ENCODE data around the gene CECR2. TPM values are rescaled to one million over a fixed set of nuclear protein-coding genes. Genes with fewer than 3 reads are reported as not detected.

Gene CECR2
- polyA plus RNA-seq, 2 donors: 0.09 to 0.33 TPM

- H3K4me3 ChIP-seq (ENCODE audit: low read depth in 1 of 2, low read length in 2 of 2): no peak overlapping the region
- peaks cover 0 to 3% of the 10 kb centered on the region in 2 donors for H3K27me3 ChIP-seq (ENCODE audit: control insufficient read depth in 1 of 2, insufficient read depth in 2 of 2, low read length in 2 of 2)
- H3K9me3 ChIP-seq (ENCODE audit: control insufficient read depth in 2 of 2, insufficient read depth in 1 of 2, low read depth in 1 of 2, low read length in 1 of 2): no peaks in the 10 kb centered on the region
- 84 to 86% methylated on average over 11 of the region's 11 CpGs for WGBS, 2 donors
- no peak overlapping the region for H3K27ac ChIP-seq (ENCODE audit: low read depth in 2 of 2, low read length in 1 of 2)
- H3K4me1 ChIP-seq (ENCODE audit: control insufficient read depth in 2 of 2, insufficient read depth in 2 of 2, low read length in 1 of 2): no peaks in the 10 kb centered on the region
- H3K36me3 ChIP-seq (ENCODE audit: control insufficient read depth in 2 of 2, insufficient read depth in 2 of 2, low read length in 1 of 2): no peaks in the 10 kb centered on the region
These were observed 6.8 kb downstream of the CECR2 start for GRCh38 chr22:17375914-17376614.

DNA sequence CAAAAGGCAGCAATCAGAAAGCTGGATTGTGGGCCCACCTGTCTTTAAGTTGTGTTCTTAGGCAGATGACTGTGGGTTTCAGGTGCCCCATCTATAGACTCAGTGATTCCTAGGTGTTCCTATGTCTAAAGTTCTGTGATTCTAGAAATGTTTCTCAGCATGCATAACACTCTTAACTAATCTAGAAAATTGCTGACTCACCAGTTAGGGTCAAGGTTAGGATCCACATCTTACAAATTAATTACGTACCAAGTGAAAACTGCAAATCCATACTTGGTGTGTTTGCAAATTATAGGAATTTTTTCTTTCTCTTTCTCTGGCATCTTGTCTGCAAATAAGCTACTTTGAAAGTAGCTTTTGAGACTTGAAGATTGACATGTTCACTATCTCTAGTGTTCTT, 7.7 kb downstream of the CECR2 start:
- H3K4me3 ChIP-seq (ENCODE audit: low read depth in 1 of 2, low read length in 2 of 2): no peak overlapping the region
- no peaks in the 10 kb centered on the region for H3K27me3 ChIP-seq (ENCODE audit: control insufficient read depth in 1 of 2, insufficient read depth in 2 of 2, low read length in 2 of 2)
- WGBS, 2 donors: 78 to 80% methylated on average over 1 of the region's 1 CpG
- no peaks in the 10 kb centered on the region for H3K9me3 ChIP-seq (ENCODE audit: control insufficient read depth in 2 of 2, insufficient read depth in 1 of 2, low read depth in 1 of 2, low read length in 1 of 2)
- no peaks in the 10 kb centered on the region for H3K4me1 ChIP-seq (ENCODE audit: control insufficient read depth in 2 of 2, insufficient read depth in 2 of 2, low read length in 1 of 2)
- no peaks in the 10 kb centered on the region for H3K36me3 ChIP-seq (ENCODE audit: control insufficient read depth in 2 of 2, insufficient read depth in 2 of 2, low read length in 1 of 2)
- no peak overlapping the region for H3K27ac ChIP-seq (ENCODE audit: low read depth in 2 of 2, low read length in 1 of 2)

DNA sequence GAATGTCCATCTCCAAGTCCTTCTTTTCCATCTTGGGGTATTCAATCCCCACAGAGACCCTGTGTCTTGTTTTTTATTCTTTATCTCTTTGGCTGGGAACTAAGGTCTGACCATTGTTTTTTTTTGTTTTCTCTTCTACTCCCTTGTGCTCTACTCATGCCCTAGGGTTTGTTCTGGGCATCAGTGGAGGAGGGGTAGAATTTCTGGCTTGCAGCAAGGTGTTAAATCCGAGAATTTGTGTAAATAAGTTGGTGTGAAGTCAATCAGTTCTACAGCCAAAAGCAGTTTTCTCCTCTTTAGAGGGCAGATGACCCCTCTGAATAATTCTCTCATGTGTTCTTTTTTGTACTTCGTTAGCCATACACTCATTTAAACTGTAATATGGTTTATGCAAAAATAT, 10.7 kb downstream of the CECR2 start:
- Histone ChIP-seq H3K4me3 (ENCODE audit: low read depth in 1 of 2, low read length in 2 of 2) (no peak overlapping the region), H3K36me3 (ENCODE audit: control insufficient read depth in 2 of 2, insufficient read depth in 2 of 2, low read length in 1 of 2) (no peaks in the 10 kb centered on the region), H3K27me3 (ENCODE audit: control insufficient read depth in 1 of 2, insufficient read depth in 2 of 2, low read length in 2 of 2) (no peaks in the 10 kb centered on the region), H3K4me1 (ENCODE audit: control insufficient read depth in 2 of 2, insufficient read depth in 2 of 2, low read length in 1 of 2) (no peaks in the 10 kb centered on the region), H3K9me3 (ENCODE audit: control insufficient read depth in 2 of 2, insufficient read depth in 1 of 2, low read depth in 1 of 2, low read length in 1 of 2) (no peaks in the 10 kb centered on the region), H3K27ac (ENCODE audit: low read depth in 2 of 2, low read length in 1 of 2) (no peak overlapping the region)
- 58 to 66% methylated on average over 2 of the region's 2 CpGs for WGBS, 2 donors

DNA sequence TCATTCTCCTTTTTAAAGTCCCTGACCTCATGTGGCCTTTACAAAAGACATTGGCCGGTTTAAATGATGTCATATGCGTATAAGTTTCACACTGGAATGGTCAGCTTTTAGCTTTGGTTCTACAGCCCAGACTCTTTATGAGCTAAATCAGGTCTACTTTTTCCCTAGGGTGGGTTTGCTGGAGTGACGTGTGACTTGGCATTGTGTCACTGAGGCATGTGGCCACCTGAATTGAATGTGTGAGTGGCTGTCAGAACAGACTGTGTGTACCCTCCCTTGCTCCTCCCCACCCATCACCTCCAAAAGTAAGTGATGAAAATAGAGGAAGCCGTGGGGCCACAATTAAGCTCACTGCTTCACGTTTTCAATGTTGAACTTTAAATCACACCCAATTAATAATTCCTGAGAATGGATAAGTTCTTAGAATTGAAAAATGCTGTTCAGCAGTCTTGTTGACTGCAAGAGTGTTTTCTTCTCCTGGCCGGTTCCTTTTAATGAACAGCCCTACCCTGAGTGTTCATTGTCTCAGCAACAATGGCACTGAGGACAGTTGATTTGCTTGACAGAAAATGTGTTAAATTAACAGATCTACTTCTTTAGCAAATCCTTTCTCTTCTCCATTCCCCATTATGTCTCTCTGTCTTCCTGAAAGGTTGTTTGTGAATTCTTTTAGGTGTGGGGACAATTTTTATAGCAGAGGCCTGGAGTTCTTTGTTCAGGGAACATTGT, 11.3 kb downstream of the CECR2 start:
- H3K4me3 ChIP-seq (ENCODE audit: low read depth in 1 of 2, low read length in 2 of 2): no peak overlapping the region
- H3K27me3 ChIP-seq (ENCODE audit: control insufficient read depth in 1 of 2, insufficient read depth in 2 of 2, low read length in 2 of 2): no peaks in the 10 kb centered on the region
- no peaks in the 10 kb centered on the region for H3K9me3 ChIP-seq (ENCODE audit: control insufficient read depth in 2 of 2, insufficient read depth in 1 of 2, low read depth in 1 of 2, low read length in 1 of 2)
- no peak overlapping the region for H3K27ac ChIP-seq (ENCODE audit: low read depth in 2 of 2, low read length in 1 of 2)
- no peaks in the 10 kb centered on the region for H3K36me3 ChIP-seq (ENCODE audit: control insufficient read depth in 2 of 2, insufficient read depth in 2 of 2, low read length in 1 of 2)
- 48 to 60% methylated on average over 6 of the region's 6 CpGs for WGBS, 2 donors
- no peaks in the 10 kb centered on the region for H3K4me1 ChIP-seq (ENCODE audit: control insufficient read depth in 2 of 2, insufficient read depth in 2 of 2, low read length in 1 of 2)

DNA sequence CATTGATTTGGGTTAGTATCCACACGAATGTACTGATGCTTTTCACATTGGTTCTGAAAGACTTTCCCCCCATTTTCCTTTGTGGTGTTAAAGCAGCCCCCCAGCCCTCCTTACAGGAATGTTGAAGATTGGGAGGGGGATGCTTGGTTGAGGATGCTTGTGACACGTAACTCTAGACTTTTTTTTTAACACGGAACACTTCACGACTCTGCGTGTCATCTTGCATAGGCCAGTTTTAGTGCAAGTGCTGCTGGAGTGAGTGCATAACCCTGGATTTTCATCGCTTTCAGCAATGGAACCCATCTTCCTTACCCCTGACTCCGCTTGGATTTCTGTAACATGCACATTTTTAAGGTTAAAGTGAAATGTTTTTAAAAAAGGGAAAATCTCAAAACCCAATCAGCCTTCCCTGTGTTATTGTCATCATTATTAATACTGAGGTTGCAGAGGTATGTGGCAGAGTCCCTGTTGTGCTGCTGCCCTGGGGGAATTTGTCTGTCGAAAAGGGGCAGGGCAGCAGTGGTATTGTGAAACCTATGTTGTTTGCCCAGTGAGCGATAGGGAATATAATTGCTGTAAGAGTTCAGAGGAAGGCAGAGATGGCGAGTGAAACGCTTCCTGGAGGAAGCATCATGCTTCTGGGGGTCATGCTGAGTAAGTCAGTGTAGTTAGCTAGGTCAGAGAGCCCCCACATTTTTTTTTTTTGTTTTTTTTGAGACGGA, 12.1 kb downstream of the CECR2 start:
- H3K36me3 ChIP-seq (ENCODE audit: control insufficient read depth in 2 of 2, insufficient read depth in 2 of 2, low read length in 1 of 2): no peaks in the 10 kb centered on the region
- H3K27me3 ChIP-seq (ENCODE audit: control insufficient read depth in 1 of 2, insufficient read depth in 2 of 2, low read length in 2 of 2): no peaks in the 10 kb centered on the region
- H3K9me3 ChIP-seq (ENCODE audit: control insufficient read depth in 2 of 2, insufficient read depth in 1 of 2, low read depth in 1 of 2, low read length in 1 of 2): no peaks in the 10 kb centered on the region
- no peak overlapping the region for H3K4me3 ChIP-seq (ENCODE audit: low read depth in 1 of 2, low read length in 2 of 2)
- H3K27ac ChIP-seq (ENCODE audit: low read depth in 2 of 2, low read length in 1 of 2): no peak overlapping the region
- WGBS, 2 donors: 59 to 67% methylated on average over 11 to 12 of the region's 12 CpGs
- H3K4me1 ChIP-seq (ENCODE audit: control insufficient read depth in 2 of 2, insufficient read depth in 2 of 2, low read length in 1 of 2): no peaks in the 10 kb centered on the region

DNA sequence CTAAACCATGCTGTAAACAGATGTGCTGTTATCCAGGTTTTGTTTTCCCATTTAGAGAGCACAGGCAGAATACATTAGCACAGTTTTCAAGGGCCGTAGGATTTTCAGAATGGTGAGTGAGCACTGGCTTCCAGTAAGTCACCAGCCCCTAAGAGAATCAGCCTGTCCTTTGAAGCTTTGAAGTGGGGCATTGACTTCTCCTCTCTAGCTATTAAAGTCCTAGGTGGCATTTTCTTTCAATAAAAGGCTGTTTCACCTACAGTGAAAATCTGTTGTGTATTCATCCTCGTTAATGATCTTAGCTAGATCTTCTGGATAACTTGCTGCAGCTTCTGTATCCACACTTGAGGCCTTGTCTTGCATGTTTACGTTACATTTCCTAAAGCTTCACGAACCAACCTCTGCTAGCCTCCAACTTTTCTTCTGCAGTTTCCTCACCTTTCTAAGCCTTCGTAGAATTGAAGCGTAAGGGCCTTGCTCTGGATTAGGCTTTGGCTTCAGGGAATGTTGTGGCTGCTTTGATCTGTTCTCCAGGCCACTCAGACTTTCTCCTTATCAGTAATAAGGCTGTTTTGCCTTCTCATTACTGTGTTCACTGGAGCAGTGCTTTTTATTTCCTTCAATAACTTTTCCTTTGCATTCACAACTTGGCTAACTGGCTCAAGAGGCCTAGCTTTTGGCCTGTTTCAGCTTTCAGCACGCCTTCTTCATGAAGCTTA, 15.5 kb downstream of the CECR2 start:
- H3K27me3 ChIP-seq (ENCODE audit: control insufficient read depth in 1 of 2, insufficient read depth in 2 of 2, low read length in 2 of 2): no peaks in the 10 kb centered on the region
- WGBS, 2 donors: 87 to 88% methylated on average over 7 of the region's 7 CpGs
- no peak overlapping the region for H3K4me3 ChIP-seq (ENCODE audit: low read depth in 1 of 2, low read length in 2 of 2)
- H3K4me1 ChIP-seq (ENCODE audit: control insufficient read depth in 2 of 2, insufficient read depth in 2 of 2, low read length in 1 of 2): no peaks in the 10 kb centered on the region
- H3K36me3 ChIP-seq (ENCODE audit: control insufficient read depth in 2 of 2, insufficient read depth in 2 of 2, low read length in 1 of 2): no peaks in the 10 kb centered on the region
- no peak overlapping the region for H3K27ac ChIP-seq (ENCODE audit: low read depth in 2 of 2, low read length in 1 of 2)
- no peaks in the 10 kb centered on the region for H3K9me3 ChIP-seq (ENCODE audit: control insufficient read depth in 2 of 2, insufficient read depth in 1 of 2, low read depth in 1 of 2, low read length in 1 of 2)

DNA sequence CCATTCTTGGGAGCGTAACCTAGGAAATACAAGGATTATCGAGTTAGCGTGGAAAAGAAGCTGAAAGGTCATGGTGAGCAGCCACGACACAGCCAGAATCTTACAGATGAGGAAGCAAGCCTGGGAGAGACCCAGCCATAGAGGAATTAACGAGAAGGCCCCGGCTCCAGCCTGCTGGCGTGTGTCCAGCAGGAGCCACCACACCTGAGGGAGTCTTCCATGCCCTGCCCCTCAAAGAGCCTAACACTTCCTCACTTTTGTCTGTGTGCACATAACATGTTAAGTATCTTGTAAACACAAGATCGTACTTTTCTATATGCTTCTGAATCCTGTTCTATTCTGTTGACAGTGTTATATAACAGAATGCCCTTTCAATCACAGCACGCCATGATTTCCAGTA, 18.1 kb downstream of the CECR2 start:
- H3K4me3 ChIP-seq (ENCODE audit: low read depth in 1 of 2, low read length in 2 of 2): no peak overlapping the region

GRCh38 chr22:17388235-17388634, 19.0 kb downstream of the CECR2 start:
- no peaks in the 10 kb centered on the region for H3K27me3 ChIP-seq (ENCODE audit: control insufficient read depth in 1 of 2, insufficient read depth in 2 of 2, low read length in 2 of 2)
- H3K27ac ChIP-seq (ENCODE audit: low read depth in 2 of 2, low read length in 1 of 2): no peak overlapping the region
- no peaks in the 10 kb centered on the region for H3K4me1 ChIP-seq (ENCODE audit: control insufficient read depth in 2 of 2, insufficient read depth in 2 of 2, low read length in 1 of 2)
- H3K4me3 ChIP-seq (ENCODE audit: low read depth in 1 of 2, low read length in 2 of 2): no peak overlapping the region
- no peaks in the 10 kb centered on the region for H3K36me3 ChIP-seq (ENCODE audit: control insufficient read depth in 2 of 2, insufficient read depth in 2 of 2, low read length in 1 of 2)
- no peaks in the 10 kb centered on the region for H3K9me3 ChIP-seq (ENCODE audit: control insufficient read depth in 2 of 2, insufficient read depth in 1 of 2, low read depth in 1 of 2, low read length in 1 of 2)
- WGBS, 2 donors: 91% methylated on average over 10 of the region's 10 CpGs

More for the DNA sequence above, 18.1 kb downstream of the CECR2 start:
- WGBS, 2 donors: 51 to 65% methylated on average over 9 of the region's 9 CpGs
- H3K36me3 ChIP-seq (ENCODE audit: control insufficient read depth in 2 of 2, insufficient read depth in 2 of 2, low read length in 1 of 2): no peaks in the 10 kb centered on the region
- no peak overlapping the region for H3K27ac ChIP-seq (ENCODE audit: low read depth in 2 of 2, low read length in 1 of 2)
- H3K4me1 ChIP-seq (ENCODE audit: control insufficient read depth in 2 of 2, insufficient read depth in 2 of 2, low read length in 1 of 2): no peaks in the 10 kb centered on the region
- no peaks in the 10 kb centered on the region for H3K9me3 ChIP-seq (ENCODE audit: control insufficient read depth in 2 of 2, insufficient read depth in 1 of 2, low read depth in 1 of 2, low read length in 1 of 2)
- no peaks in the 10 kb centered on the region for H3K27me3 ChIP-seq (ENCODE audit: control insufficient read depth in 1 of 2, insufficient read depth in 2 of 2, low read length in 2 of 2)

DNA sequence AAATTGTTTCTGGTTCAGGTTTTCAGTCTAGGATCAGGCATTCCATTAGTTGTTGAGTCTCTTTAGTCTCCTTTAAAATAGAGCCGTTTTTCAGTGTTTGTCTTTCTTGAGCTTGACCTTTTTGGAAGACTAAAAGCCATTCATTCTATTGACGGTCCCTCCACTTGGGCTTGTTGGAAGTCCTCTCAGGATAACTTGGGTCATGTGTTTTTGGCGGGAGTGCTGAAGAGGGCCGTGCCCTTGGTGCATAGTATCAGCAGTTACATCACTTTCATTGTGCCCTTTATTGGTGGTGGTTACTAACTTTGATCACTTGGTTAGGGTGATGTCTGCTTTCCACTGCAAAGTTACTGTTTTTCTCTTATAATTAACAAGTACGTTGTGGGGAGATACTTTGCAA, 20.8 kb downstream of the CECR2 start:
- H3K9me3 ChIP-seq (ENCODE audit: control insufficient read depth in 2 of 2, insufficient read depth in 1 of 2, low read depth in 1 of 2, low read length in 1 of 2): no peaks in the 10 kb centered on the region
- H3K36me3 ChIP-seq (ENCODE audit: control insufficient read depth in 2 of 2, insufficient read depth in 2 of 2, low read length in 1 of 2): no peaks in the 10 kb centered on the region
- WGBS, 2 donors: 53% methylated on average over 5 of the region's 5 CpGs
- H3K4me1 ChIP-seq (ENCODE audit: control insufficient read depth in 2 of 2, insufficient read depth in 2 of 2, low read length in 1 of 2): no peaks in the 10 kb centered on the region
- no peaks in the 10 kb centered on the region for H3K27me3 ChIP-seq (ENCODE audit: control insufficient read depth in 1 of 2, insufficient read depth in 2 of 2, low read length in 2 of 2)
- no peak overlapping the region for H3K4me3 ChIP-seq (ENCODE audit: low read depth in 1 of 2, low read length in 2 of 2)
- no peak overlapping the region for H3K27ac ChIP-seq (ENCODE audit: low read depth in 2 of 2, low read length in 1 of 2)
